GM21447 (cell line): ENCODE measurements around the gene FAR1.

Experiments used
- ATAC-seq: cut with Tn5 transposase; IDR thresholded peaks from one replicate; pipeline ENCODE4 v1.9.1; 2021; ENCODE audit not compliant: unreplicated experiment

The FAR1 gene

GRCh38 chr11:13669544-13670488 is 1.3 kb downstream of the FAR1 start:
- ATAC-seq, result no peak

GRCh38 chr11:13672576-13673210 is 4.2 kb downstream of the FAR1 start:
- no peak for ATAC-seq

DNA sequence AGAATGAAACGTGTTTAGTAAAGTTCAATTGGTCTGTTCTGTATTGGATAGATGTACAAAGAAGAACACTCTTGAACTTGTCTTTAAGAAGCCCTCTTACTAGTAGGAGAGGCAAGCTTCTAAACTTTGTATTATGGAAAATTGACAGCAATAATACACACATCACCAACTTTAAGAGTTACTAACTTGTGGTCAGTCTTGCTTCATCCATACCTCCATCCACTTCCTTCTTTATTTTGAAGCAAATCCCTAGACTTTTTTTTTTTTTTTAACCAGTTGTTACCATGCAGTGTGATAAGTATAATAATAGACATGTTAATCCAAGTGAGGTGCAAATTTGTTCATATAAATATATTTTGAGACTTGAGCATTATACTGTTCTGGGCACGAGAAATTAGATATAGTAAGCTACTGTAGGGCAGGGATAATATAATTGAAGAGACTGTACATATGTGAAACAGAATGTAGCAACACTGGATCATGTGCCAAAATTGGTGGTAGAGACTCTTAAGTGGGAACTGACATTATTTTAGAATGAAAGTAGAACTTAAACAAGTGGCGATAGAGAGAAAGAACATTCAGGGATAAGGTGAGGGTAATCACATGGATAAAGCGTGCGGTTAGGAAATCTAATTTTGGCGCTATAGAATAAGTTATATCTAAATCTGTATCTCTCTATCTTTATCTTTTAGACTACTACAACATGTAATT is 6.5 kb downstream of the FAR1 start:
- ATAC-seq, result no peak

DNA sequence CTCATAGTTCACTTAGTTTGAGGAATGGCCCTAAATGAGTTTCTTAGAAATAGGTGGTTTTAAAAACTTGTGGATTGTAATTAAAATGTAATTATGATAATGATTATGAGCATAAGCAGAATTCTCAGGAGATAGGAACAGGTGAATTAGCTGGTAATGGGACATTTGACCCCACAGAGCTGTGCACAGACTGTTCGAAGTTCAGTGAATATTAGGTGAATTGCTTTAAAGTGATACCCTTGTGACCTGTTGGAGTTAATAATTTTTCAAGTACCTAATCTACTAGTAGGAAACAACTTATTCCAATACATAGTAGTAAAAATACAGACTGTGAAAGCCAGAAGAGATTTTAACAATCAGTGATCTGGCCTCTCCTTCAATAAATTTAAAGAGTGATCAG is 8.1 kb downstream of the FAR1 start:
- no peak for ATAC-seq

- no peak for ATAC-seq
Observed at GRCh38 chr11:13679768-13680167, 11.3 kb downstream of the FAR1 start.

GRCh38 chr11:13680501-13681264 is 12.2 kb downstream of the FAR1 start:
- ATAC-seq, result peak; percentile 89

GRCh38 chr11:13681446-13681845 is 13.0 kb downstream of the FAR1 start:
- ATAC-seq, result no peak

DNA sequence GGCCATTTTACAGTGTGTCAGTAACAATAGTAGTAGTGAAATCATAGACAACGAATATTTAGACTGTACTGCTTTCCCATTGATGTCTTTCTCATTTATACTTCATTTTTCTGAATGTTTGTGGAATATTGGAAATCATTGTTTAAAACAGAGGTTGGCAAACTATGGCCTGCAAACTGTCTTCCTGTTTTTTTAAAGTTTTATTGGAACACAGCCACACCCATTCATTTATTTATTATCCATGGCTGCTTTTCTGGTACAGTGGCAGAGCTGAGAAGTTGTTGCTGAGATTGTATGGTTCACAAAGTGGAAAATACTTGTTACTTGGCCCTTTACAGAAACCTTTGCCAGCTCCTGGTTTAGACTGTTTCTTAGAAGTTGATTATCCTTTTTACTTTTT is 13.7 kb downstream of the FAR1 start:
- no peak for ATAC-seq

DNA sequence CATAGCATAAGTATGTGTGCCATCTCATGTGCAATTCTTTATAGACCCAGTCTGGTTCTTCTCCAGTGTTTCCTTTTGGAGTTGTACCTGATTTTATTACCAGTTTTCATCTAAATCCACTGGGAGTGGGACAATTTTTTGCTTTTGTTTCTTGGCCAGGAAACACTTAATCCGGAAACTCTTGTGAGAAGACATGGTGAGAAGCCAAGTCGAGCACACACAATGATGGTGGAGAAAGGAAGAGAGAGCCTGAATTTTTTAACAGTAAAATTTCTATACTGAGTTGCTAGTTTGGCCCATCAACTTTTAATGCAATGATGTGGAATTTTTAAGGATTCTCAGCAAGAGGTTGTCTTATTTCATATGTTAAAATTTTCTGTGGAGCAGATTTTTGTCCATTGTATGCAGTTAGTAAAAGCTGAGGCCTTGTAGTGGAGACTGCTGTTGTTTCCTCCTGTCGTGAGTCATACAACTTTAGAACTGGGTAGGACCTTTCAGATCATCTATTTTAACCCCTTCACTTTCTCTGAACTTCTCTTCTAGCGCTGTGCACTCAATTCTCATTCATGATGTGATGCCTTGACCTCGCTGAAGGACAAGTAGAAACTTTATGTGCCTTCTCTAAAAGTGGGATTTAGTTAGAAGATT is 17.1 kb downstream of the FAR1 start:
- no peak for ATAC-seq

- no peak for ATAC-seq
Observed at GRCh38 chr11:13686776-13687175, 18.3 kb downstream of the FAR1 start.

DNA sequence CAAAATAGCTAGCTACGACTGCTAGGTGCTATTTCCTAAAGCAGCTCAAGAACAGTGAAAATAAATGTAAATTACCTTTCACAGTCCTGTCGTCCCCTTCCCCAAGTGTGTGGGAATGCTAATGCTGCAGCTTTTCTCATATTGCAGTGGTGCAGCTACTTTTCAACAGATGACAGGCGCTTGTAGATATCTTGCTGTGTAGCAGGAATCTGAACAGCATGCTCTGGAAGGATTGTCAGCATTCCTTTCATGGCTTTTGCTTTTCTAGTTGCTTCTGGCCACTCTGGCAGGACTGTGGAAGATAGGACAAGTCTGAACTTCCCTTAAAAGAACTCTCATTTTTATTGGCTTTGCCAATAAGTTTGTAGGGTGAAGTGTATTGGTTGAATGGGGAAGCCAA is 18.8 kb downstream of the FAR1 start:
- ATAC-seq, result no peak

DNA sequence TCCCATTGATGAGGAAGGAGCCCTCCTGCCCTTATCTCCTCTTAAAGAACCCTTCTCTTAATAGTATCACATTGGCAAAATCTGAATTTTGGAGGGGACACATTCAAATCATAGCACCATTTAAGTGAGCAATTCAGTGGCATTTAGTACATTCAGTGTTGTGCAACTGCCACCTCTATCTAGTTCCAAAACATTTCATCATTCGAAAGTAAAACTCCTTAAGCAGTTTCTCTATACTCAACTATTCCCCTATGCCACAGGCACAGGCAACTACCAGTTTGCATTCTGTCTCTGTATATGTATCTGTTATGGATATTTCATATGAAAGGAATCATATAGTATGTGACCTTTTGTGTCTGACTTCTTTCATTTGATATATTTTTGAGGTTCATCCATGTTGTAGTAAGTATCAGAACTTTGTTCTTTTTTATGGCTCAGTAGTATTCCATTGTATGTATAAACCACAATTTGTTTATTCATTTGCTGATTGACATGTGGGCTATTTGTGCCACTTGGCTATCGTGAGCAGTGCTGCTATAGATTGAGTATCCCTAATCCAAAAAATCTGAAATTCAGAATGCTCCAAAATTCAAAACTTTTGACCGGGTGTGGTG is 22.9 kb downstream of the FAR1 start:
- ATAC-seq, result no peak

GRCh38 chr11:13692172-13692571 is 23.7 kb downstream of the FAR1 start:
- ATAC-seq, result no peak

GRCh38 chr11:13694115-13694514 is 25.6 kb downstream of the FAR1 start:
- no peak for ATAC-seq

DNA sequence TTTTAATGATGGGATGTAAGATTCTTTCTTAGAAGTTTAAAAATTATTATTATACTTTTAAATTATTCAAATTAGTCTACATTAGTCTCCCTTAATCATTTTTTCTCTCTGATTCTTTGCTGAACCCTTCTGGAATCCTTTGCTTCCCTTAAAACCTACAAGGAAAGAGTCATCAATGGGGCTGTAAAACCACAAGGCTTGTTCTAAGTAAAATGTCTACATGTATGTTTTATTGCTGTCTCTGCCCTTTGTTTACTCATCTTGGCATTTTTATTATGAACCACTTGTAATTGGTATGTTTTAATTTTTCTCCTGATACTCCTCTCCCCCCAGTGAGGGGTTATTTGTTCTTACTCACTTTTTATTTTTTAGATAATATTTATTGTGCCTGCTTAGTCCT is 27.4 kb downstream of the FAR1 start:
- no peak for ATAC-seq

DNA sequence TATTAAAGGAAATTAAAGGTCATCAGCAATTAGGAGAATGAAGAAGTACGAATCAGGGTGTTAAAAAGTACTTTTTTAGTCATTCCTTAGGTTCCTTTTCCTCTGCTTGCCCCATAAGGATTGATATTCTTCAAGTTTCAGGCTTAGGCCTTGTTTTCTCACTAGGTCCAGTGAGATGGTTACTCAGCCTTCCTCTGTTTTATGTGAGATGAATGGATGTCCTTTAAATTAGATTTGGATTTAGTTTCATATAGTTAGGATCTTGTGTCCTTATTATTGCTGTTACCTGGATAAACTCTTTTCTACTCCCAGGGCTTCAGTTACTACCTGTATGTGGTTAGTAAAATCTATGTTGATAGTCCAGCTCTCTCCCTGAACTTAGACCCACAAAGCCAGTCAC is 29.2 kb downstream of the FAR1 start:
- ATAC-seq, result no peak

DNA sequence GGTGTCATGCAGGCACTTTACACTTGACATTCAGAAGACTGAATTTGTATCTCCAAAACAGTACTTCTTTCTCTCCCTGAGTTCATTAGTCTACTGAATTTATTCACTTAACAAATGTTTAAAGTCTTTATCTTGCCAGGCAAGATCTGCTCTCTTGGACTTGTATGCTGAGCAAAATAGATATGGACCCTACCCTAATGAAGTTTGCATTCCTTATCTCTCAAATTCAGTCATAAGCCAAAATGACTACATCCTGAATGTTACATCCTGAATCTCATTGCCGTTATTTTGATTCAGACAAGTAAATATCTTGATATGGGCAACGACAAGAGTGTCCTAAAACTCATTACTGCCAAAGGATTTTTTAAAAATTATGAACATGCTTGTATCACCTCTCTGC is 29.7 kb downstream of the FAR1 start:
- ATAC-seq, result no peak

DNA sequence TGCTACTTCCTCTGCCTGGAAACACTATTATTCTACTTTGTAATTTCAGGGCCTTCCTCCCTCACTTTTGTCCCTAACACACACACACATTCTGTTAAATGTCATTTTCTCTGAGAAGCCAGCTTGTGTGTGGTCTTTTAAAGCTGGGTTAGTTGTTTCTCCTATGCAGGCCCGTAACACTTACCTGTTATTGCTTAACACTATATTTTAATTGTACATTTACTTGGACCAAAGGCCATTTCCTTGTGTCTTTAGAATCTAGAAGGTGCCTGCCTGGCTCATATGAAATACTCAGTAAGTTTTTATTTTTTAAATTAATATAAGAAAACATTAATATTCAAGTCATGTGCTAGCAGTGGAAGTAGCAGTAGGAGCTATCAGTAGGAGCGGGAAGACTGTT is 30.6 kb downstream of the FAR1 start:
- no peak for ATAC-seq

GRCh38 chr11:13699870-13700269 is 31.4 kb downstream of the FAR1 start:
- no peak for ATAC-seq

DNA sequence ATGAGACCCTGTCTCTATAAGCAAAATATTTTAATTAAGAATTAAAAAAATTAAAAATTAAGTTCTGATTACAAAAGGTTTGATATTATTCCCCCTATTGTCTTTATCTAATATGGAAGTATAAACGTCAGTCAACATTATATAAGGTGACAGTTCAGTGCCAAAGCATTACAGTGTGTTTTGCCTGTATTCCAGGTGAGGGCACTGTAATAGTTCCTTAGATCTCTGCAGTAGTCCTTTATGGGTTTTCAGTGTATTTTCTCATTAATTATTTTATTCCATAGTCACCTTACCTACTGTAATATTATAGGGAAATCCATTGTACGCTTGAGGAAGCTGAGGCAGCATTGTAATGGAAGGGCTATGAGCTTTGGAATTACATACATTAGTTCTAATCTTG is 33.0 kb downstream of the FAR1 start:
- no peak for ATAC-seq
